AG08396 (cell line): ENCODE results near the gene TXK.
A peak's percentile ranks its signal among the peaks of the same experiment; 100 is the strongest.

ENCODE experiments used
- DNase-seq: peaks from one replicate; pipeline ENCODE4 v3.0.0; 2012; ENCODE audit warnings: low spot score, mixed read lengths

Gene TXK

DNA sequence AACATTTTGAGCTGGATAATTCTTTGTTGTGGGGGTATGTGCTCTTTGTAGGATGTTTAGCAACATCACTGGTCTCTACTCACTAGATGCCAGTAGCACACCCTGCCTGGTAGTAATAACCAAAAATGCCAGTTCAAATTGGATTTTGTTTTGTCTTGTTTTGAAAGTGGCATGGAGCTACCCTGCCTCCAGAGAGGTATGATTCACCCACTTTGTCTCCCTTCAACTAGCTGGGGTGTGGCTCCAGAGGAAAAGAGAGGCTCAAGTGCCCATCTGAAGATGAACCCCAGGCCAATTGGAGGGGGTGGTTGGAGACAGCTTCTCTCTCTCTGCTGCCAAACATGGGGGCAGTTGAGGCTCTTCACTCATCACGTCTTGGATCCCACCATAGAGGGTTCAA is 83.0 kb downstream of the TXK start:
- DNase-seq = no peak

DNA sequence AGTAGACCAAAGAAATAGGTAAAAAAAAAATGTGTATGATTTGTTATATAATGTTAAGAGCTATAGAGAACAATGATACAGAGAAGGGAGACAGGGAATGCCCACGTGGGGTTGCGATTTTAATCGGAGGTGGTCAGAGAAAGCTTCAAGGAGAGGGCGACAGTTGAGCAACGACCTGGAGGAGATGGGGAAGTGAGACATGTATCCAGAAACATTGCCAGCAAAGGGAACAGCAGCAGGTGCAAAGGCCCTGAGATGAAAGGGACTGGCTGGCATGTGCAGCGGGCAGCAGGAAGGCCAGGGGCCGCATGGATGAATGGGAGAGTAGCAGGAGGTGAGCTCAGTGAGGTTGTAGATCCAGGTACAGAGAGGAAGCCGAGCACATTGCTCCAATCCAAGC is 84.6 kb downstream of the TXK start:
- no peak for DNase-seq

DNA sequence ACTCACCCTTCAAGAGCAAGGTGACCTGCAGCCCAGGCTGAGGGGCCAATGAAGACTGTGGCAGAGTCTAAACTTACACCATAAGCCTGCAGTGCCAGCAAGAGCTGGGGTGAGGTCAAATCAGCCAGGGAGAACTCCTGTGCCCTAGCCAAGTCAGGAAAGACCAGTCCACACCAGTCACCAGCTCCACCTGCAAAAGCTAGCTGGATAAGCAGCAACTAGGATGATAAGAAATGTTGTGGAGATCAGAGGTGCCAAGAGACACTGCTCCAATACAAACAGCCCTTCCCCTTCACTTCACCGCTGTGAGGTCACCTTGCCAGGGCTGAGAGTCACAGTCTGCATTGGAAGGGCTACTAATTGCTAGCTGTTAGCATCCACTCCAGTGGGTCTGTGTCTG is 86.2 kb downstream of the TXK start:
- no peak for DNase-seq

DNA sequence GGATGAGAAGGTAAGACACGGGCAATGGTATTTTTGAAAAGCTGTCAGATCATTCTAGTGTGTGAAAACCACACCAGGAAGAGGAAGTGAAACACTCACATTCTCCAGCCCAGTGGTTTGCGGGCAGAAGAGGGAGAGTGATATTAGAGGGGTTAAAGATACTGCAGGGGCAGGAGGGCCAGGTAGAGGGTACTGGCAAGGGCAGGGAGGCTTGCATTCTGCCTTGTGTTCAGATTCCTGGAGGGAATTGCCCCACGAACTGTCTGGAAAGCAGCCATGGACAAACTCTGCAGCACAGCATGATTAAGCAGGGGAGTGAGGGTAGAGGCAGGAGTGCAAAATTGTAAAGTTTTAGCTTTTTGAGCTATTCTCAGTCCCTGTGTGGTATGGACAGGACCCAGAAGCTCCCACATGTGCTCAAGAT is 86.6 kb downstream of the TXK start:
- no peak for DNase-seq

DNA sequence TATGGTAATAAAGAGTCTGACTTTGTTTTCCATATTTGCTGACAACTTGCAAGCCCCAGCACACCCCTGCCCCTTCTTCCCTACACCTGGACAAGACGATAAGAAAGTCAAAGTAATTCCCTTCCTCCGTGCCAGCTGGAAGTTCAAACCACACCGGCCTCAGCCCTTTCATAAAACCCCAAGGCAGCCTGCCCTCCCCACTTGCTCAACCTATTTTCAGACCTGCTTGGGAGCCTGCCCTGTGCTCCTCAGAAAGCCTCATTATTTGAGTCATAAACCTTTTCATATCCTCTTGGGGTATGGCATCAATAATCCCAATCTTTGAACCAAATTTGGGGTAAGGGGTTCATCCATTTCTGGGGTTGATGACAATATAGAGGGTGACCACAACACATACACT is 88.0 kb downstream of the TXK start:
- no peak for DNase-seq

DNA sequence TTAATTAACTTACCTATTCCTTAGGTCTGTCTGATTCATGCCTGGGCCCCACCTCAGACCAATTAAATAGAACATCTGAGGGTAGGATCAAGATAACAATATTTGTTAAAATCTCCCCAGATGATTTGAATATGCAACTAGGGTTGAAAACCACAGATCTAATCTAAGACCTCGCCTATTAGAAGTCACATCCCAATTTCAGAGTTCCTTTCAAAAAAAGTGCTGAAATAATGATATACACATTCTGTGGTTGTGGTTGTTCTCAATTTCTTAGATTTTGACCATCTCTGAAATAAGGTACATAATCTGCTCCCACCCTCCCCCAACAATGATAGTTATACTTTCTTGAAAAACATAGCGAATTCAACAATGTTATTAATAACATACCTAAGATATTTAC is 89.8 kb downstream of the TXK start:
- no peak for DNase-seq

DNA sequence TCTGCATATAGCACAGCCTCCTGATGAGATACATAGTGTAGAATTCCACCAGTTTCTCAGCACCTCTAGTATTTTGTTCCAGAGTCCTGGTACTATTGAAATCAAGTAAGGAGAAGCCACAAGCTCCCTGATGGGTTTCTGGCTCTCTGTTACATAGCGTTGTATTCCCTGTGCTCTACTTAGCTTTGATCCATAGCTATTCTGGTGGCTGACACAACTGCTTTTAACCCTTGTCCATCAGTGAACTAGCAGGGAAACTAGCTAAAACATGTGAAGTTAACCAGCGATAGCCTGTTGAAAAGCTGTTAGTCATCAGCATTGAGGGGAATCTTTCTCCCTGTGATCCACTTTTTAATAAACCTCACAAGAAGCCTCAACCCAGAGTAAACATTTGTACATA is 90.5 kb downstream of the TXK start:
- no peak for DNase-seq

DNA sequence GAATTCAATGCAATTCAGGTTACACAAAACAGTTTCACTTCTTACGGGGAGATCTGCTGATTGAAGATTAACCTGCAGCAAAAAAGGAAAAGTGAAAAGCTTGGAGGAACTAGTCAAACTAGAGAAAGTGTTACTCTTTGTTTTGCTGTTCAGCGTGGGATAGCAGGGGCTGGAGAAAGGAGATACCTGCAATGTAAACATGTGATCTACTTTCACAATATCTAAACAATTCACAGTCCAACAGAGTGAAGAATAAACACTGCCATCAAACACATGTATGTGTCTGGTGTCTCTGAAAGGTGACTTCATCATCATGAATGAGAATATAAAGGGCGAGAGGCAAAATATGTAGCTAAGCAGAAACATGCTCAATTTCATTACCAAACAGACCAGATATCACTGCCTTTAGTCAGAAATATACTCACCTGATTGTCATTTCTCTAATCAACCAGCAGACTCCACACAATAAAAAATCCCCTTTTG is 91.0 kb downstream of the TXK start:
- DNase-seq = no peak

DNA sequence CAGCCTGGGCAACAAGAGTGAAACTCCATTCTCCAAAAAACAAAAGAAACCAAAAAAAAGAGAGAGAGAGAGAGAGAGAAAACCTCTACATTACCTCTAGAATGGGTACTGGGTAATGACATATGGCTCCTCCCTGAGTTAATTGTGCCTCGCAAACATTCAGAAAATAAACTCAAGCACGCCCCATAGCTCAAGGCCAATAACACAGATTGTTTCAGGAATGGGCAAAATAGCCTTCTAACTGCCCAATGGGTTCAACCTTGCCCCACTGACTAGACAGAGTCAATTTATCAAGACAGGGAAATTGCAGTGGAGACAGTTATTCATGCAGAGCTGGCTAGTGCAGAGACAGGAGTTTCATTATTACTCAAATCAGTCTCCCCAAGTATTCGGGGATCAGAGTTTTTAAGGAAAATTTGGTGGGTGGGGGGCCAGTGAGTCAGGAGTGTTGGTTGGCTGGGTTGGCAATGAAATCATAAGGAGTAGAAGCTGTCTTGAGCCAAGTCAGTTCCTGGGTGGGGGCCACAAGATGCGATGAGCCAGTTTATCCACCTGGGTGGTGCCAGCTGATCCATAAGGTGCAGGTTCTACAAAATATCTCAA is 92.4 kb downstream of the TXK start:
- DNase-seq = no peak

DNA sequence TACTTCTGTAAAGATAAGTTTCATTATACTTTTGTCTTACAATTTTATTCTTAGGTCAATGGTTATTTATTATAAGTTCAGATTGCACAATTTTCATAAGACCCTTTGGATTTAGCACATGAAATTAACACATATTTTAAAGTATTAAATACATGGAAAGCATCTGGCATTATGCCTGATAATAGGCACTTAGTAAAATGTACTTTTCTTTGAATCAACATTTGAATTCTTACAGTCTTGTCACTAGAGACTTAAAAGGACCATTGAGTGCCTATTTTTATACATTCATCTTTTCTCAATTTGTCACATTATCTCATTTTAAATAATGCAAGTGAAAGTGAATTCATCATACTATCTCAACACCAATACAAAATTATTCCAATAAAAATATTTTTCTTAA is 94.5 kb downstream of the TXK start:
- no peak for DNase-seq

DNA sequence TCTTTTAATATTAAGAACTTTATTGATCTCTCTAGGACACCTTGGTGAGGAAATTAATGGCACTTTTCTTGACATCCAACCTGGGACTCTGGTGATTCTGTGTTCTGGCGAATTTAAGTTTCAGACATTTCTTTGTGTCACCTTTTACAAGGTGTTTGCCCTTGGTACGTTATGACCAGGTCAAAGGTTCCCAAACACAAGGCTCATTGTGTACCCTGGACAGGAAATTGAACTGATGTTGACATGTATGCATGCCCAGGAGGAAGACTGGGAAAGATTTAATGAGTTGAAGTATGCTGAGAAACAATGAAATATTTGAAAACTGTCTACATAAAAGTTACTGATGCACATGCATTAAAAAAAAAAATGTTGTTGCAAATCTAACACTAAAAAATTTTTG is 95.4 kb downstream of the TXK start:
- DNase-seq = no peak

DNA sequence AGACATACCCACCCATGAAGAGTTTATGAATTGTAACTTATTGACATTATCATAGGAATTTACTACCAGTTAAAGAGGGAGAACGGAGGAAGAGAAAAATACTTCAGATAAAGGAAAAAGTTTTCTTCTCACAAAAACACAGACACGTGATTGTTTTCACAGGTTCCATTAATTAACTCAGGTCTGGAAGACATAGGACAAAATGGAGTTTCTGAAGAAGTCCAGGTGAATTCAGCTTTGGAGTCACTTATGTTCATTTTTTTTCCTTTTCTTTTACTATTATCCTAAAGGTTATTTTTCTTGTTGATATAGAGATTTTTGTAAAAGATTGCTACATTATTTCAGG is 97.0 kb downstream of the TXK start:
- DNase-seq = no peak

DNA sequence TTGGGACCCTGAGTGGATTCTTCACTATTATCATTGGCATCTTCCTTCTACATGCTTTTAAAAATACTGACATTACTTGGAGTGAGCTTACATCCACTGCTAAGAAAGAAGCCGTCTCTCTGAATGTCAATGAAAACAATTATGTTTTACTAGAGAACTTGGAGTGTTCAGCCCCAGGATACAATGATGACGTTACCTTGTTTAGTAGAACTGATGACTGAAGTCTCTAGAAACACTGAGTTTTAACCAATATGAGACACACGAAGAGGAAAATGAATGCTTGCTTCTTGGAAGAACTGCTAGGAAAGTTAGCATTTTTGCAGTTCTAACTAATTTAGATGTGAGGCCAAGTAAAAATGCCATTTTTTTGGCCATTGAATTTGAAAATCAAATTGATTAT is 98.1 kb downstream of the TXK start:
- no peak for DNase-seq

DNA sequence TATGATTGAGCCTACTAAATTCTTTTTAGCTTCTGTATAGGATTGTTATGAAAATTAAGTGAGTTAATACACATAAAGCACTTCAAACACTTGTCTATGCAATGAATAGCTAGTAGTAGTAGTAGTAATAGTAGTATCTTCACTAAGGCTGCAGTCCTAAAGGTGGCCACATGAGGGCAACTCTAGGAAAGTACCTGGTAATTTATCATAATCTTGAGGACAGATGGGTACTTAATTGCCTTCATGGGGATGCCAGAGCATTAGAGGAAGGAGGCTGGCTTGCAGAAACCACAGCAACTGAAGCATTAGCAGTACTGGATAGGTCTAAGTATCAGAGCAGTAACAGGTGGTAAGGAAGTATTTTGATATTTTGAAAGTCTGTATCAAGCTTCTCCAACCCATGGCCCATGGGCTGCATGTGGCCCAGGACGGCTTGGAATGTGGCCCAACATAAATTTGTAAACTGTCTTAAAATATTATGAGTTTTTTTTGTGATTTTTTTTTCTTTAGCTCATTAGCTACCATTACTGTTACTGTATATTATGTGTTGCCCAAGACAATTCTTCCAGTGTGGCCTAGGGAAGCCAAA is 100.1 kb downstream of the TXK start:
- DNase-seq = no peak

DNA sequence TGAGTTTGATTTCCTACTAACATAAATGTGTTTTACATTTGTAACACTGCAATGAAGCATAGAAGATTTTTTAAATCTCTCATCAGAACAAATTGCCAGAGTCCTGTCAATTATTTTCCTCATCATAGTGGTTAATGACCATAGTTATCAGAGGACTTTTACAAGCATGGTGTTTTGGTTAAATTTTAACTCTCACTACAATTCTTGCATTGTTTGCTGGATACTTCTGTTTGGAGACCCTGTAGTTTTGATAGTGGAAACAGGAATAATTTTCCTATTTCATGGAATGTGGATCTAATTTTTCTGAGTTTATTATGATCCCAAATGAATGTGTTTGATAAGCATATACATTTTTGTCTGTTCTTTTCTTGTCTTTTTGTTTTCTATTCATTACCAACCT is 100.6 kb downstream of the TXK start:
- DNase-seq = no peak

DNA sequence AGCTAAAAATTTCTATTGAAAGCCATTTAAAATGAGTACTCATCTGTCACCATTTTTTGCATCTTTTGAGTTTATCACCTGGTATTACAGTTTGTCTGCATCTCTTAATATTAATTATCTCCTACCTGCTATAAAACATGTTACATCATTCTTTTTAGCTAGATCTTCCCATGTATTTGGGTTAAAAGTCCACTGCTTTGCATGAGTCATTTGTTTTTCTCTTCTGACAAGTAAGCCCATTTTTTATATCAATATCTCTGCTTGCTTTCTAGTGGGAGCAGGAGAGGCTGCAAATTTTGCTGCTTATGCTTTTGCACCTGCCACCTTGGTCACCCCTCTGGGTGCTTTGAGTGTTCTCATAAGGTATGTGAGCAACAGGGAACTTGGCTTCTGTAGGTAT is 101.3 kb downstream of the TXK start:
- DNase-seq = no peak

DNA sequence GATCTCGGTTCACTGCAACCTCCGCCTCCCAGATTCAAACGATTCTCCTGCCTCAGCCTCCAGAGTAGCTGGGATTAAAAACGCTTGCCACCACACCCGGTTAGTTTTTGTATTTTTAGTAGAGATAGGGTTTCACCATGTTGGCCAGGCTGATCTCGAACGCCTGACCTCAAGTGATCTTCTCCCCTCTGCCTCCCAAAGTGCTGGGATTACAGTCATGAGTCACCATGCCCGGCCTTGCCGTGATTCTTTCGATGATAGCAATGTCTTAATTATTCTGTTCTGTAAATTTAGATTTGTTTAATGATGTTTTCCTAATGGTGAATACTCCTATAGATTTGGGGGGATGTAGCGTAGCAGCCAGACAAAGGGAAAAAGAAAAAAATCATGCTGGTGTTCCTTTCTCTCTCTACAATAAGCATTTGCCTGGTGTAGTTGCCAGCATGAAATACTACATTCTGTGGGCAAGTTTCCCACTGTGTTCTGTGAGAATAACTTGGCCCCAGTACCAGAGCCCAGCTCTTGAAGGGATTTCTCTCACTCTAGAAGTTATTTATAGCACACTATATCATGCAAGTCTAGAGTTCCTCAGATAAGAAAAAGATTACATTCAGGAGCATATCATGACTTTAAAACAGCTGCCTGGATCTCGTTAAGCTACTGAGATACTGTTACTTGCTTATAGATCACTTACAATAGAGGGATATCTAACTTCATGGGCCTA is 102.1 kb downstream of the TXK start:
- no peak for DNase-seq

DNA sequence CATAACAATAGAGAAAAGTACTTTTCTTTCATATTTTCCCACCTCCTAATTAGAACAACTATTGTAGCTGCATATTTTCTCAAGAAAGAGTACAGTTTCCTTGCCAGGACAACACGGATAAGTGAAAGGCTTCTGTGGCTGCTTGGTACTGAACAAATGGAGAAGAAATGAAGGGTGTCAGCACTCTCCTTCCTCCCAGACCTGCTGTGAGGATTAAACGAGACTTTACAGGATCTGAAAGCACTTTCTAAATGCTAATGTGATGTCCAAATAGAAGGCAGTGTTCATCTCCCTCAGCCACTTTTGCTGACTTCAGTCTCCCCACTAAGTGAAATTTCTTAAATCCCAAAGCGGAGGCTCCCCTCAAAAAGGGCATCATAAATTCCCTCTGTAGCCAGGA is 103.6 kb downstream of the TXK start:
- DNase-seq = no peak

DNA sequence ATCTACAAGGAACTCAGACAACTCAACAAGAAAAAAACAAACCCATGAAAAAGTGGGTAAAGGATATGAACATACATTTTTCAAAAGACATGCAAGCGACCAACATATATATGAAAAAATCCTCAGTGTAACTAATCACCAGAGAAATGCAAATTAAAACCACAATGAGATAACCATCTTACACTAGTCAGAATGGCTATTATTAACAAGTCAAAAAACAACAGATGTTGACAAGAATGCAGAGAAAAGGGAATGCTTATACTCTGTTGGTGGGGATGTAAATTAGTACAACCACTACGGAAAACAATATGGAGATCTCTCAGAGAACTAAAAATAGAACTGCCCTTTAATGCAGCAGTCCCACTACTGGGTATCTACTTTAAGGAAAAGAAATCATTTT is 105.4 kb downstream of the TXK start:
- no peak for DNase-seq

DNA sequence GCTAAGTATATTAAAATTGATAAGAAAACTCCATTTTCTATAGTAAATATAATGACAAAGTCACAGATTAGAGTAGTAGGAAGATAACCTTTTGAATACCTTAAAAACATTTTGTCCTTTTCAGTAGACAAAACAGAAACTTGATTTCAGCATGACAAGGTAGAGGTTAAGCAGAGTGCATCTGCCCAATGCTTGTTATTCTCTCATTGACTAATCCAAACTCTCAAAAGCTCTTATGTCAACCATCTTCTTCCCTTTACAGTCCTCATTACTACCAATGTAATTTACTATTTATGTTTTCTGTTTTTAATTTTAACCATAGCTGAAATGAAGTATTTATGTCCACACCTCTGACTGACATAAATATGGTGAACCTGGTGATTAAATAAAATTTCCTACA is 106.4 kb downstream of the TXK start:
- no peak for DNase-seq

DNA sequence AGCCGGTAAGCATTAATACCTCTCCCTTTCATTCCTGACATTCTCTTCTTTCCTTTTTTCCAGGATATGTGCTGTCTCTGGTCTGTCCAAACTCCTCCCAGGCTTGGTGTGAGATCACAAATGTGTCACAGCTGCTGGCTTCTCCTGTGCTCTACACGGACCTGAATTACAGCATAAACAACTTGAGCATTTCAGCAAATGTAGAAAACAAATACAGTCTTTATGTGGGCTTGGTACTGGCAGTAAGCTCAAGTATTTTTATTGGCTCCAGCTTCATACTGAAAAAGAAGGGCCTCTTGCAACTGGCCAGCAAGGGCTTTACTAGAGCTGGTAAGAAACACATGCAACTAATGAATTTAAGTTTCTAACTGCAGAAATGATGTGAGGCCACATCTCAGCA is 109.0 kb downstream of the TXK start:
- peak; percentile 10 for DNase-seq

DNA sequence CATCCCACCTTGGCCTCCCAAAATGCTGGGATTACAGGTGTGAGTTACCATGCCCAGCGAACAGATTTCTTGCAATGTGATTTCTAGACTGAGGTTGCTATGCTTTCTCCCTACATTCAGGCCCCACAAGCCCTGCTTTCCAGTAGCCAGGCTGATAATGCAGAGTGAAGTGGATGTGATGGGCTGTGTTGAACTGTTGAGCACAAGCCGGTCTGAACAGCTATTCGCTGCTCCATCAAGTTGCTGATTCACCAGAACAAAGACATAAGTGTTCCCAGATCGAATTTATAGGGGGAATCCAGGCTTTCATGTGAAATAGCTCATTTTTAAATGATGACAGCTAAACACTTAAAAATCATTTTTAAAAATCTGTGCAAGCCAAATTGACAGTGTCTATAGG is 109.5 kb downstream of the TXK start:
- no peak for DNase-seq

DNA sequence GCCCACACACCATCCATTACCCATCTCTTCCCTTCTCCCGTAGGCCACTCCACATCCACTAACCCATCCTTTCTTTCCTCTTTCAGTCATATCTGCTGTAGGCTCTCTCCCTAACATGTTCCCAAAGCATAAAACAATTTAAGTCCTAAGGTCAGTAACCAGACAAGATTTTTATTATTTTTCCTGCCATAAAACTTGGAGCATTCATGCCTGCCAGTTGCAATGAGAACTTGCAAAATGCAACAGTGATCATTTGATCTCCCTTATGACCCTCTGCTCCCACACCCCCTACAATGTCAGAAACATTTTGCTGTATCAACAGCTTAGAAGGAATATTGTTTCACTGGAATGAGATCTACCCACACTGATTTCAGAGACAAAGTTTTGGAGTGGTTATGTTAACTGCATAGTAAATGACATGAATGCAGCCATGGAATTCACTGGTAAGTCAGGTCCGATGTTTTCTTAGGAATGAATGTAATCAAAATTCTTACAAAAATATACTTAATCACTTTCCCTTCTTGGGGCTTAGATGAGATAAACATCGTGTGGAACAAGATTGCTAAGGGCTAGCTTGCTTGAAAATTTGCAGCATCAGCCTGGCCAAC is 111.8 kb downstream of the TXK start:
- no peak for DNase-seq
